ENCODE data around the gene HES5. TPM values are rescaled to one million over a fixed set of nuclear protein-coding genes. Genes with fewer than 3 reads are reported as not detected.

The HES5 gene
- total RNA-seq, 2 experiments from 2014 or later: not detected

DNA sequence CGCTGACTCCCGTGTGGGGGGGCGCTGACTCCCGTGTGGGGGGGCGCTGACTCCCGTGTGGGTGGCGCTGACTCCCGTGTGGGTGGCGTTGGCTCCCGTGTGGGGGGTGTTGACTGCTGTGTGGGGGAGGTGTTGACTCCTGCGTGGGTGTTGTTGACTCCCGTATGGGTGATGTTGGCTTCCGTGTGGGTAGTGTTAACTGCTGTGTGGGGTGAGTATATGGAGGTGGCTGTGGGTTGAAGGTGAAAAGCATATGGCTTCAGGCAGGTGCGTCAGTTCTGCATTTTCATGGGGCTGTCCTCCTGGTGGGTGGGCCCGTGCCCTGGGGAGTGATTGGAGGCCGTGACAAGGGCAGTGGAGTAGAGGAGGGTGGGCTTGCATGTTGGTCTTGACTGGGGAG, 46.1 kb downstream of the HES5 start:
- no peak overlapping the region for H3K4me3 ChIP-seq (ENCODE audit: low read depth, low read length, poor library complexity, severe bottlenecking)
- no peaks in the 10 kb centered on the region for H4K20me1 ChIP-seq (ENCODE audit: insufficient read depth, low read length)
- H3K36me3 ChIP-seq (ENCODE audit: insufficient read depth, low read length): no peaks in the 10 kb centered on the region
- DNase-seq (ENCODE audit: low spot score): no peak
- no peak overlapping the region for H3K27ac ChIP-seq (ENCODE audit: low read depth, low read length, poor library complexity, severe bottlenecking)
- no peaks in the 10 kb centered on the region for H3K79me2 ChIP-seq (ENCODE audit: insufficient read depth, low read depth, low read length)
- no peak overlapping the region for H3K4me2 ChIP-seq (ENCODE audit: low read length)
- no peak overlapping the region for H2AFZ ChIP-seq (ENCODE audit: low read length)
- no peaks in the 10 kb centered on the region for H3K4me1 ChIP-seq (ENCODE audit: insufficient read depth, low read length, poor library complexity, severe bottlenecking)
- no peak for TF ChIP-seq EZH2phosphoT487 (IDR thresholded peaks at IDR 0.05; ENCODE audit: borderline replicate concordance, low read depth, low read length)
- intact Hi-C loops (cut with micrococcal nuclease; ENCODE audit: unreplicated experiment): no loop called here
- no TSS peak for BruUV-seq (replicated peaks)
- CTCF ChIA-PET (ENCODE audit: unreplicated experiment): no interaction called here
- no peaks in the 10 kb centered on the region for H3K9me2 ChIP-seq (ENCODE audit: insufficient read depth, low read length)
- no peaks in the 10 kb centered on the region for H3K9me3 ChIP-seq (ENCODE audit: low read length)
- POLR2A ChIA-PET: no interaction called here

DNA sequence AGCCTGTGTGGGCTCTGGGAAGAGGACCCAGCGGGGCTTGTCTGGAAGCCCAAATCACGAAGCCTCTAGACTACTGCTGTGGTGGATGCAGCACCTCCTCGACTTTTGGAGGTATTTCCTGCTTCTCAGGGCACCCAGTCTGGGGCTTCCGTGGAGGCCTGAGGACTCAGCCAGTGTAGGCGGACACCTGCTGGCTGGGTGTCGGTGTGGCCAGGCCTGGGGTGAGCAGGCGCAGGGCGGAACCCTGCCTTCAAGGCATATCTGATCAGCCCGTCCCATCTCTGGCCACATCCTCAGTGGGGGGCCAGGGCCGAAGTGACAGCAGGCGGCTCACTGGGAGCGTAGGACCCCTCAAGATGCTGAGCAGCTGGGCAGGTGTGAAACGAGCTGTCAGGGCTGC, 47.0 kb downstream of the HES5 start:
- H3K4me3 ChIP-seq (ENCODE audit: low read depth, low read length, poor library complexity, severe bottlenecking): no peak overlapping the region
- no peak overlapping the region for H3K4me2 ChIP-seq (ENCODE audit: low read length)
- no peaks in the 10 kb centered on the region for H3K36me3 ChIP-seq (ENCODE audit: insufficient read depth, low read length)
- BruUV-seq (replicated peaks): no TSS peak
- H3K9me3 ChIP-seq (ENCODE audit: low read length): no peaks in the 10 kb centered on the region
- no peak for DNase-seq (ENCODE audit: low spot score)
- H4K20me1 ChIP-seq (ENCODE audit: insufficient read depth, low read length): no peaks in the 10 kb centered on the region; the same call in 1 of the 2 replicates
- ChIA-PET CTCF (ENCODE audit: unreplicated experiment) (no interaction called here), POLR2A (no interaction called here)
- H3K4me1 ChIP-seq (ENCODE audit: insufficient read depth, low read length, poor library complexity, severe bottlenecking): no peaks in the 10 kb centered on the region
- H3K79me2 ChIP-seq (ENCODE audit: insufficient read depth, low read depth, low read length): no peaks in the 10 kb centered on the region
- no peaks in the 10 kb centered on the region for H3K9me2 ChIP-seq (ENCODE audit: insufficient read depth, low read length)
- H3K27ac ChIP-seq (ENCODE audit: low read depth, low read length, poor library complexity, severe bottlenecking): no peak overlapping the region
- intact Hi-C loops (cut with micrococcal nuclease; ENCODE audit: unreplicated experiment): no loop called here
- TF ChIP-seq, protein P1, sequence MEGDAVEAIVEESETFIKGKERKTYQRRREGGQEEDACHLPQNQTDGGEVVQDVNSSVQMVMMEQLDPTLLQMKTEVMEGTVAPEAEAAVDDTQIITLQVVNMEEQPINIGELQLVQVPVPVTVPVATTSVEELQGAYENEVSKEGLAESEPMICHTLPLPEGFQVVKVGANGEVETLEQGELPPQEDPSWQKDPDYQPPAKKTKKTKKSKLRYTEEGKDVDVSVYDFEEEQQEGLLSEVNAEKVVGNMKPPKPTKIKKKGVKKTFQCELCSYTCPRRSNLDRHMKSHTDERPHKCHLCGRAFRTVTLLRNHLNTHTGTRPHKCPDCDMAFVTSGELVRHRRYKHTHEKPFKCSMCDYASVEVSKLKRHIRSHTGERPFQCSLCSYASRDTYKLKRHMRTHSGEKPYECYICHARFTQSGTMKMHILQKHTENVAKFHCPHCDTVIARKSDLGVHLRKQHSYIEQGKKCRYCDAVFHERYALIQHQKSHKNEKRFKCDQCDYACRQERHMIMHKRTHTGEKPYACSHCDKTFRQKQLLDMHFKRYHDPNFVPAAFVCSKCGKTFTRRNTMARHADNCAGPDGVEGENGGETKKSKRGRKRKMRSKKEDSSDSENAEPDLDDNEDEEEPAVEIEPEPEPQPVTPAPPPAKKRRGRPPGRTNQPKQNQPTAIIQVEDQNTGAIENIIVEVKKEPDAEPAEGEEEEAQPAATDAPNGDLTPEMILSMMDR (conservative IDR thresholded peaks at IDR 0.05; ENCODE audit: low read length): no peak
- TF ChIP-seq EZH2phosphoT487 (IDR thresholded peaks at IDR 0.05; ENCODE audit: borderline replicate concordance, low read depth, low read length): no peak
- no peak overlapping the region for H2AFZ ChIP-seq (ENCODE audit: low read length)

DNA sequence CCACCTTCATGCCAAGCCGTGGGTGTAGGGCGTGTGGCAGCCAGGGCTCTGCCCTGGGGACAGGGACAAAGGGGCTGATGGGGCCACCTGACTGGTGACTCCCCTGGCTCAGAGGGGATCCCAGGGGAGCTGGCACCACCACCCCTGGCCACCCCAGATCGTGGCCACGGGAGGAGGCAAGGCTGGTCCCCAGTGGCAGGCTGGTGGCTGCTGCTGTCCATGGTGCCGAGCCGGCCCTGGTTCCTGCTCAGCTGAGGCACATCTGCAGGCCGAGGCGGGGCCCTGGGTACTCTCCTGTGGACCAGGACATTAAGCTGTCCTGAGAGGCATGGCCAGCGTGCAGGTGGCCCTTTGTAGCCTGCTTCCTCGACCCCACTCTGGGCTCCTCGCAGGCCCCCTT, 47.5 kb downstream of the HES5 start:
- Histone ChIP-seq H3K27ac (ENCODE audit: low read depth, low read length, poor library complexity, severe bottlenecking) (no peak overlapping the region), H3K9me3 (ENCODE audit: low read length) (no peaks in the 10 kb centered on the region), H3K9me2 (ENCODE audit: insufficient read depth, low read length) (no peaks in the 10 kb centered on the region), H3K79me2 (ENCODE audit: insufficient read depth, low read depth, low read length) (no peaks in the 10 kb centered on the region), H3K4me1 (ENCODE audit: insufficient read depth, low read length, poor library complexity, severe bottlenecking) (no peaks in the 10 kb centered on the region), H3K4me3 (ENCODE audit: low read depth, low read length, poor library complexity, severe bottlenecking) (no peak overlapping the region), H3K4me2 (ENCODE audit: low read length) (no peak overlapping the region), H2AFZ (ENCODE audit: low read length) (no peak overlapping the region), H3K36me3 (ENCODE audit: insufficient read depth, low read length) (no peaks in the 10 kb centered on the region), H4K20me1 (ENCODE audit: insufficient read depth, low read length) (no peaks in the 10 kb centered on the region; the same call in 1 of the 2 replicates)
- CTCF ChIA-PET (ENCODE audit: unreplicated experiment): no interaction called here
- TF ChIP-seq, protein P1 (conservative IDR thresholded peaks at IDR 0.05; ENCODE audit: low read length): no peak
- TF ChIP-seq EZH2phosphoT487 (IDR thresholded peaks at IDR 0.05; ENCODE audit: borderline replicate concordance, low read depth, low read length): no peak
- POLR2A ChIA-PET: no interaction called here
- BruUV-seq (replicated peaks): no TSS peak
- DNase-seq (ENCODE audit: low spot score): no peak
- intact Hi-C loops (cut with micrococcal nuclease; ENCODE audit: unreplicated experiment): no loop called here
